Hematopoietic multipotent progenitor cell treated with erythropoietin and hydrocortisone succinate and interleukin-3 and kit ligand, for 4 days (in vitro differentiated cells): Measurements from ENCODE around the gene MFAP4.
A peak's percentile ranks its signal among the peaks of the same experiment; 100 is the strongest.

Experiments used
- DNase-seq: peaks from one replicate; pipeline ENCODE4 v3.0.0-alpha.2; 2015

The MFAP4 gene

GRCh38 chr17:19384723-19385391 lies 2.1 kb downstream of the MFAP4 start:
- peak; percentile 95 for DNase-seq

GRCh38 chr17:19383681-19384470 lies 3.1 kb downstream of the MFAP4 start:
- DNase-seq: no peak

- DNase-seq: no peak
Observed at GRCh38 chr17:19382531-19383444, 4.2 kb downstream of the MFAP4 start.

- no peak for DNase-seq
Observed at GRCh38 chr17:19381741-19382444, 5.1 kb downstream of the MFAP4 start.

GRCh38 chr17:19381361-19381740 lies 5.6 kb downstream of the MFAP4 start:
- DNase-seq: no peak

GRCh38 chr17:19380481-19381301 lies 6.3 kb downstream of the MFAP4 start:
- no peak for DNase-seq

GRCh38 chr17:19379361-19380065 lies 7.5 kb downstream of the MFAP4 start:
- no peak for DNase-seq

GRCh38 chr17:19378416-19379360 lies 8.3 kb downstream of the MFAP4 start, which contains the start of gene MAPK7:
Gene MAPK7 (plus strand): TSS chr17:19378498. CDS start chr17:19378901, 403 bp downstream.
- DNase-seq: no peak

GRCh38 chr17:19377602-19378415 lies 9.2 kb downstream of the MFAP4 start:
- DNase-seq: peak; percentile 99

- peak; percentile 35 for DNase-seq
Observed at GRCh38 chr17:19376811-19377210, 10.2 kb downstream of the MFAP4 start.

- DNase-seq: no peak
Observed at GRCh38 chr17:19375732-19376131, 11.3 kb downstream of the MFAP4 start.

- DNase-seq: no peak
Observed at GRCh38 chr17:19374136-19374535, 12.9 kb downstream of the MFAP4 start.

GRCh38 chr17:19372866-19373504 lies 14.0 kb downstream of the MFAP4 start:
- DNase-seq: peak; percentile 53

- DNase-seq: no peak
Observed at GRCh38 chr17:19372439-19372838, 14.6 kb downstream of the MFAP4 start.

- no peak for DNase-seq
Observed at GRCh38 chr17:19372011-19372370, 15.0 kb downstream of the MFAP4 start.

GRCh38 chr17:19371259-19372010 lies 15.6 kb downstream of the MFAP4 start:
- peak; percentile 69 for DNase-seq

- peak; percentile 57 for DNase-seq
Observed at GRCh38 chr17:19370493-19370960, 16.5 kb downstream of the MFAP4 start.
